ENCODE measurements around the gene FGFRL1.

- TF ChIP-seq POLR2A (IDR thresholded peaks at IDR 0.05) = no peak
- TF ChIP-seq CTCF (IDR thresholded peaks at IDR 0.05) = no peak
Measured at GRCh38 chr4:1060121-1060520, 48.7 kb downstream of the FGFRL1 start.

Data from right lobe of liver (tissue), 4 donors.